Stimulated activated CD8-positive, alpha-beta memory T cell treated with anti-CD3 and anti-CD28 coated beads, Interleukin-15, amount 100 ng/mL, for 4 hours (primary cell): ENCODE measurements around the gene SBNO1.
"Not testable (repeated sequence)": the region's sequence is repeated elsewhere in the genome, so short reads cannot be mapped to it uniquely, and the experiment has no call there.

ENCODE experiments used
- DNase-seq, 2 donors: peaks; one replicate each; pipeline ENCODE4 v3.0.0-alpha.2; 2020; ENCODE audit warnings: low read depth in 2 of 2

The SBNO1 gene

GRCh38 chr12:123346946-123347345 lies 17.7 kb downstream of the SBNO1 start:
- DNase-seq, result no peak

- DNase-seq, result no peak
These were observed 20.6 kb downstream of the SBNO1 start for GRCh38 chr12:123344086-123344485.

GRCh38 chr12:123337070-123337469 lies 27.6 kb downstream of the SBNO1 start:
- no peak for DNase-seq

GRCh38 chr12:123336530-123336929 lies 28.1 kb downstream of the SBNO1 start:
- DNase-seq, result no peak

- DNase-seq, result no peak
These were observed 29.2 kb downstream of the SBNO1 start for GRCh38 chr12:123335490-123335889.

- no peak for DNase-seq
These were observed 34.8 kb downstream of the SBNO1 start for GRCh38 chr12:123329799-123330198.

- no peak for DNase-seq
These were observed 44.8 kb downstream of the SBNO1 start for GRCh38 chr12:123319826-123320225.

GRCh38 chr12:123319273-123319672 lies 45.4 kb downstream of the SBNO1 start:
- no peak for DNase-seq

GRCh38 chr12:123313046-123313445 lies 51.6 kb downstream of the SBNO1 start:
- not testable (repeated sequence) for DNase-seq

- DNase-seq, result no peak
These were observed 58.4 kb downstream of the SBNO1 start for GRCh38 chr12:123306200-123306599.

- no peak for DNase-seq
These were observed 59.5 kb downstream of the SBNO1 start for GRCh38 chr12:123305136-123305535.

GRCh38 chr12:123293178-123293760 lies 71.4 kb downstream of the SBNO1 start:
- DNase-seq, result no peak

GRCh38 chr12:123289911-123290310 lies 74.7 kb downstream of the SBNO1 start:
- DNase-seq, result no peak

GRCh38 chr12:123288751-123289346 lies 75.8 kb downstream of the SBNO1 start:
- DNase-seq, result no peak

GRCh38 chr12:123286652-123287373 lies 77.8 kb downstream of the SBNO1 start:
- no peak for DNase-seq

- no peak for DNase-seq
These were observed 80.0 kb downstream of the SBNO1 start for GRCh38 chr12:123284669-123285068.

- DNase-seq, result no peak
These were observed 81.2 kb downstream of the SBNO1 start for GRCh38 chr12:123283461-123283860.

- DNase-seq, result no peak
These were observed 82.5 kb downstream of the SBNO1 start for GRCh38 chr12:123282111-123282510.

GRCh38 chr12:123280971-123281370 lies 83.7 kb downstream of the SBNO1 start:
- no peak for DNase-seq

GRCh38 chr12:123278101-123278627 lies 86.5 kb downstream of the SBNO1 start:
- no peak for DNase-seq

GRCh38 chr12:123273166-123273565 lies 91.5 kb downstream of the SBNO1 start:
- DNase-seq, result no peak

- DNase-seq, result peak; percentile 42 to 56
These were observed 93.5 kb downstream of the SBNO1 start for GRCh38 chr12:123271001-123271668.
